ENCODE measurements around the gene CUBN.
"Not testable (repeated sequence)": the region's sequence is repeated elsewhere in the genome, so short reads cannot be mapped to it uniquely, and the experiment has no call there.

The CUBN gene

DNA sequence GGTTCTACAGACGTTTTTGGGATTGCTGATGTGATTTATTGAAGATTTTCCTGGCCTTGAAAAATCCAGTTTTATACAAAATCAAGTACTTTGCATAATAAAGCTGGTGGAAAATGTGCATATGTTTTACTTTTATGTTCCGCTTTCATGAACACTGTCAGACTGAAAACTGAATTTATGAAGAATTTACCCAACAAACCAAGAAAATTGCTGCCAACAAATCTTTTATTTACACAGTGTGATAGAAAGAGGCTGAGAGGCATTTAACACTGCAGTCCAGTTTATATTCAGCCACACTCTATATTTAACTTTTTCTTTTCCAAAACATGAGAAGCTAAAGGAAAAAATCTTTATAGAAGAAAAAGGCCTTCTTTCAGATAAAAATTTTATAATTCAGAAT, 277.0 kb downstream of the CUBN start:
- no peak for DNase-seq

DNA sequence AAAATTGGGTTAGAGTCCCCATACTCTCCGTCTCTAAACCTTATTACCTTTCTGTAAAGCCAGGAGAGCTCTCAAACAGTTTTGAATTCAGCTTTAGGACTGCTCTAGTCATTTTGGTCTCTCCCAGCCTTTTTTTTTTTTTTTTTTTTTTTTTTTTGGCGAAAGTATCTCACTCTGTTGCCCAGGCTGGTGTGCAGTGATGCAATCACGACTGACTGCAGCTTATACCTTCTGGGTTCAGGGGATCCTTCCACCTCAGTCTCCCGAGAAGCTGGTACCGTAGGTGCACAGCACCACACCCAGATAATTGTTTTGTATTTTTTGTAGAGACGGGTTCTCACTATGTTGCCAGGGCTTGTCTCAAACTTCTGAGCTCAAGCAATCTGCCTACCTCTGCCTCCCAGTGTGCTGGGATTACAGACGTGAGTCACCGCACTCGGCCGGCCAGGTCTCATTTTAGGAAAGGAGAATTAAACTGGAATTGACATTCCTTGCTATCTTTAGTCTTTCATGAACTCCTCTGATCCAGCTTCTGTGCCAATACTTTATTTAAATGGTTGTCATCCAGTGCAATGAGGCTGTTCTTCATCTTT, 281.0 kb downstream of the CUBN start:
- DNase-seq: no peak

- no peak for DNase-seq
These were observed 282.0 kb downstream of the CUBN start for GRCh38 chr10:16847644-16848043.

DNA sequence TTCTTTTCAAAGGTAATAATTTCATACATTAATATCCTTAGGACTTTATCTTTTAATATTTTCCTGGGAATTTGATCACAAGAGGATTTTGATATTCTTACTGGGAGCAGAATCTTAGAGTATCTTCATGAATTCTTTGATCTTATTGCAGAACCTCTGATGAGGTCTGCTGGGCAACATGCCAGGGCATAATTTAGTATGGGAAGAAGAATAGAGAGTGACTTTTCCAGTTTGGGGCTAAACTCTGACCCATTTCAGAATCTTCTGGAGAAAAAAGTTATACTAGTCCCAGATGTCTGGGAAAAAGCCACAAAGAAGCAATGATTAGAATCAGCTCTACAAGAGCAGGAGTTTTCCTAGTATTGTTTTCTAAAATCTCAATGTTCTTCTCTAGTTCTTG, 284.4 kb downstream of the CUBN start:
- no peak for DNase-seq

- peak; percentile 16 for DNase-seq
These were observed 286.2 kb downstream of the CUBN start for GRCh38 chr10:16843252-16843870.

DNA sequence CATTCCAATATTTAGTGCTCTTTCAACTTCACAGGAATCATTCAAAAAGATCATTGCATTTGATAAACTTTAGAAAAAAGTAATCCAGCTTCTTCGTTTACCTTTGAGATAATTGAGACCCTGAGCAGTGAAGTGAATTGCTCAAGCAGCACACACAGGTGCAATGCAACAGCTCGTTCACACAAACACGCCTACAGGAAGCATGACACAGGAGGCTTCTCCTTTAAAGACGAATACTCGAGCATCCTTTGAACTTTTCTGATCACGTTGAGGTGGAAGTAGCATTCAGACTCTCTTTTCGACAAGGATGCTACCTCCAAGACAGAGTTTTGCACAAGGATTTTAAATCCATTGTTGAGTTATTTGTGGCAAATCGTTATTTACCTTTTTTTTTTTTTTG, 294.4 kb downstream of the CUBN start:
- DNase-seq: no peak

- peak; percentile 32 for DNase-seq
These were observed 297.1 kb downstream of the CUBN start for GRCh38 chr10:16832351-16833080.

DNA sequence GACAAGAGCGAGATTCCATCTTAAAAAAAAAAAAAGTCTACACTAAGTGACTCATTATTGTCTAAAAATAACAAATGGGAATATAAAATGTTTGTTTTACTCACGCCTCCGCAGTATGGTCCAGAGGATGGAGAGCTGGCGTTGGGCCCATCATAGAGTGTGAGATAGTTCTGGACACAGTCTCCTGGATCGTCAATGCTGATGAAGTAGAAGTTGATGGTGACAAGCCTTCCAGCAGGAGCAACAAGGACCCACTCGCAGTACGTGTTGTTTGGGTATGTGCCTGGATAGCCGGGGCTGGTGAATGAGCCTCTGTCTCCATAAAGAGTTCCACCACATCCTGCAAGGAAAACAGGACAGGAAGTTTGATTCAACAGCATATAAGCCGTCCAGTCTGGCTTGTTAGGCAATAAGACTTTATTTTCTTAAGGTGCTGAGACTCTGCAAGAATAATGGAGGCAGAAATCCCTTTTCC, 300.9 kb downstream of the CUBN start:
- DNase-seq: no peak

DNA sequence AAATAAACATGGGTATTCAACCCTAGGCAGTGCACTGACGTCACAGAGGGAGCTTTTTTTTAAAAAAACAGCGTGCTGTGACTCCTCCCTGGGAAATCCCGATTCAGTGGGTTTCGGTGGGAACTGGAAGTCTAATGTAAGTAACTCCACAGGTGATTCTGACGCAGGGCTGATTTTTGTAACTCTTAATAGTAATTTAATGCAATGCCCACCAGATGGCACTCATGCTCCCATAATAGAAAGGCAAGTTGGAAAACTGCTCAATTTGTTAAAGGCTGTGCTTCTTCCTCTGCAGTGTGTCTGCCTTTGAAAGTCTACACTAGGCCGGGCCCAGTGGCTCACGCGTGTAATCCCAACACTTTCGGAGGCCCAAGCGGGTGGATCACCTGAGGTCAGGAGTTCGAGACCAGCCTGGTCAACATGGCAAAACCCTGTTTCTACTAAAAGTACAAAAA, 301.5 kb downstream of the CUBN start:
- DNase-seq: peak; percentile 37

DNA sequence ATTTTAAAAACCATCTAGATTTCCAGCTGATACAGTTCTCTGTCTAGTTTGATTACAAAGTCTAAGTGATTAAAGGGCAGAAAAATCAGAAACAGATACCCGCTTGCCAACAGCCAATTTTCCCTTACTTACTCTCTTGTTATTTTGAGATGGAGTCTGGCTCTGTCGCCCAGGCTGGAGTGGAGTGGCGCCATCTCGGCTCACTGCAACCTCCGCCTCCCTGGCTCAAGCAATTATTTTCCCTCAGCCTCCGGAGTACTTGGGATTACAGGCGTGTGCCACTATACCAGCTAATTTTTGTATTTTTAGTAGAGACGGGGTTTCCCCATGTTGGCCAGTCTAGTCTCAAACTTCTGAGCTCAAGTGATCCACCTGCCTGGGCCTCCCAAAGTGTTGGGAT, 302.1 kb downstream of the CUBN start:
- DNase-seq: not testable (repeated sequence)

- DNase-seq: no peak
These were observed 306.8 kb downstream of the CUBN start for GRCh38 chr10:16822726-16823360.

- DNase-seq: no peak
These were observed 307.6 kb downstream of the CUBN start for GRCh38 chr10:16822027-16822426.

- no peak for DNase-seq
These were observed 309.2 kb downstream of the CUBN start for GRCh38 chr10:16820421-16820820.

- DNase-seq: no peak
These were observed 309.6 kb downstream of the CUBN start for GRCh38 chr10:16820018-16820417.

DNA sequence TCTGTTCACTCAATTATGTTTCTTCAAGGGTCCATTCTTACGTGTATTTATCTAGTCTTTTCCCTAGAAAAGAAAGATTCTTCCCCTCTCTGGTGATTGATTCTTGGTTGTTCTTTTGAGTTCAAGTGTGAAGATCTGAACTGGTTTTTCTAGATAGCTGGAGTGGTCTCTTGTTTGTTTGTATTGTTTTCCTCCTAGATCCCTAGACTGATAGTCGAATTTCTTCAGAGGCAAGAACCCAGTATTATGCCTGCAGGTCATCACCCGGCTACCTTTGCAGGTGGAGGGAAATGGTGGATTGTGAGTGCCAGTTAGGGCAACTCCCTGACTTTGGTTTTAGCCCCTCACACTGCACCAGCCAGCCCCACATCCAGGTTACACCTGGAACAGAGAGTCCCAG, 310.2 kb downstream of the CUBN start:
- no peak for DNase-seq

GRCh38 chr10:16819026-16819425, 310.6 kb downstream of the CUBN start:
- DNase-seq: no peak

- DNase-seq: peak; percentile 97
These were observed 312.2 kb downstream of the CUBN start, which contains the start of gene RSU1 for GRCh38 chr10:16817125-16818019. TSS of gene RSU1 (minus strand) at chr10:16817424. CDS start at chr10:16817081, 343 bp downstream.

- no peak for DNase-seq
These were observed 312.8 kb downstream of the CUBN start for GRCh38 chr10:16816830-16817124.

- no peak for DNase-seq
These were observed 313.4 kb downstream of the CUBN start for GRCh38 chr10:16816171-16816570.

DNA sequence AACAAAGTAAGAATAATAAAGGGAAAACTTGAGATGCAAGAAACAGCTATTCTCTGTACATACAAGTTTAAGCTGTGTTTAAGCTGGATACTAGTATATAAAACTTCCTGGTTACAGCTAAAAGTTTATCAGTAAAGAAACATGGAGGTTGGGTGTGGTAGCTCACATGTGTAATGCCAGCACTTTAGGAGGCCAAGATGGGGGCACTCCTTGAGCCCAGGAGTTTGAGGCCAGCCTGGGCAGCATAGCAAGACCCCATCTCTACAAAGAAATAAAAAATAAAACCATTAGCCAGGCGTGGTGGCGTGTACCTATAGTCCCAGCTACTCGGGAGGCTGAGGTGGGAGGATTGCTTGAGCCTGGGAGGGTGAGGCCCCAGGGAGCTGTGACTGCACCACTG, 315.6 kb downstream of the CUBN start:
- no peak for DNase-seq

DNA sequence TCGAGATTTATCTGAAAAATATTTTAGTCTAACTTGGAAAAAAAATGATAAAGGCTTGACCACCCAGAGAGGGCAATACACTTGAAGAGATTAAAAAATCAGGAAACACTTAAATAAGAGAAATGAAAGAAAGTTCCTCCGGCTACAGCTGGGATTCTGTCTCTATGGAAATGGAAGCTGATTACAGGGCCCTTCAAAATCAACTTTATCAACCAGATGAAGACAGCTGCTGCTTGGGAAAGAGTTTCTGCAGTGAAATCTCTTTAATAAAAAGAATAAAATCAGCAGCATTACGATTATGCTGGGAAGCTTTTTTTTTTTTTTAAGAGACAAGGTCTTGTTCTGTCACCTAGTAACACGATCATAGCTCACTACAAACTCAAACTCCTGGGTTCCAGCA, 316.9 kb downstream of the CUBN start:
- no peak for DNase-seq

DNA sequence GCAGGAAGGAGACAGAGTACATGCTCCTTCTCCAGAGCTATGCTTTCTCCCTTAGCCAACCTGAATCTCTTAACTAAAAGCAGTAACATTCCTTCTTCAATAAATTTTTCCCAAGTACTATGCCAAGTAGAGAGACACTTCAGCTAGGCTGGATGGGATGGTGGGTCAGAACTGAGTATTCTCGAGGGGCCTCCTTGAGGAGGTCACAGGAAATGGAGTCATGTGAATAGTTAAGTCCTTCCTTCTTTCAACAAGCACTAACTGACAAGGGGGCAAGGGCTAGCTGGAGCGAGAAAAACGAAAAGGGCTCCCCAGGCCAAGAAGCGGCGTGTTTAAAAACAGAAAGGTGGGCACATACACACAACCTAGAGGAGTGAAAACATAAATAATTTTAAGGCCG, 317.8 kb downstream of the CUBN start:
- DNase-seq: no peak

- no peak for DNase-seq
These were observed 318.3 kb downstream of the CUBN start for GRCh38 chr10:16811292-16811691.
